Fibroblast of skin of left biceps (primary cell): ENCODE data around the gene HLA-DPB1.
A peak's percentile ranks its signal among the peaks of the same experiment; 100 is the strongest.

Experiments used
- DNase-seq, 2 experiments: peaks; one replicate each; pipeline ENCODE4 v3.0.0-alpha.2; 2013; ENCODE audit warnings: low read depth in 2 of 2

HLA-DPB1 gene

DNA sequence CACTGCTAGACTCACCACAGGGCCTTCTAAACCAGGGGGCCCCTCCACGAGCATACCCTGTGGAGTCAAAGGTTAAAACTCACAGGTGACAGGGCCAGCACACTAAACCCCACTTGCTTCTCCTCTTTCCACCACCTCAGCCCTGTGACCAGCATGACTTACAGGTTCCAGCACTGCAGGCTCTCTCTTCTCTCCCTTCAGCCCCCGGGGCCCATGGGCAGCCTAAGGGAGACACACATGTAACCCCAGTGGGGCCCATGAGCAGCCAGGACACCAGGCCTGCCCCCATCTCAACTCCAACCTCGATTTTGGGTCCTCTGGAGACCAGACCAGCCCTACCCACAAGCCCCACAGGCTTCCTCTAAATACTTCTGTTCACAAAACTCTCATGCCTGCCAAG, 28.0 kb downstream of the HLA-DPB1 start:
- no peak for DNase-seq

DNA sequence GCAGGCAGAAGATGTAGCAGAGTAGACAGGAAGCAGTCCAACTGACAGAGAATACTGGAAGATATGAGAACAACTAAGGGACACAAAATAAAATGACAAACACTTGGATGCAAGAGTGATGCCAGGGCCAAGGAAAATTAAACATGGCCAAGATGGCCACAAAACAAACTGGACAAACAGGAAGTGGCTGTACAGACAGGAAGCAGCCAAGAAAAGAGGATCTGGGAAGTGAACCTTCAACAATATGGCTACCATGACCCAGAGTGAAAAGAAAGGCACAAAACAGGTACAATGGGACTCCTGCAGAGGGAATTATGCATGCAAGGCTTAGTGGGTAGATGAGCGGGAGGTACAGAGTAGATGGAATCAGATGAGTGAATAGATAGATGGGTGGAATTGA, 29.1 kb downstream of the HLA-DPB1 start:
- DNase-seq: no peak

DNA sequence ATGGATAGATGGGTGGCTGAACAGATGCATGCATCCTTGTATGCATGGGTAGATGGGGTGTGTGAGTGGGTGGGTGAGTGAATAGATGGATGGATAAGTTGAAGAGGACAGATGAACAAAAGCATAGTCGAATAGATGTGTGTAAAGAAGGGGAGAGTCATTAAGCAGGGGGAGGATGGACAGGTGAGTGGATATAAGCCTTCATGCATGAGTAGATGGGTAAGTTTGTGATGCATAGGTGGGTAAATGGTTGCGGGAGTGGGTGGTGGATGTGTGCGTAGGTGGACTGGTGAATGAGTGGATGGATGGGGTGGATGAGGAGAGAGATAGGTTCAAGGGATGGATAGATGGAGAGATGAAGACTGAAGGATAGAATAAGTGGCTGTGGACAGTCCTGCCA, 29.6 kb downstream of the HLA-DPB1 start:
- no peak for DNase-seq

DNA sequence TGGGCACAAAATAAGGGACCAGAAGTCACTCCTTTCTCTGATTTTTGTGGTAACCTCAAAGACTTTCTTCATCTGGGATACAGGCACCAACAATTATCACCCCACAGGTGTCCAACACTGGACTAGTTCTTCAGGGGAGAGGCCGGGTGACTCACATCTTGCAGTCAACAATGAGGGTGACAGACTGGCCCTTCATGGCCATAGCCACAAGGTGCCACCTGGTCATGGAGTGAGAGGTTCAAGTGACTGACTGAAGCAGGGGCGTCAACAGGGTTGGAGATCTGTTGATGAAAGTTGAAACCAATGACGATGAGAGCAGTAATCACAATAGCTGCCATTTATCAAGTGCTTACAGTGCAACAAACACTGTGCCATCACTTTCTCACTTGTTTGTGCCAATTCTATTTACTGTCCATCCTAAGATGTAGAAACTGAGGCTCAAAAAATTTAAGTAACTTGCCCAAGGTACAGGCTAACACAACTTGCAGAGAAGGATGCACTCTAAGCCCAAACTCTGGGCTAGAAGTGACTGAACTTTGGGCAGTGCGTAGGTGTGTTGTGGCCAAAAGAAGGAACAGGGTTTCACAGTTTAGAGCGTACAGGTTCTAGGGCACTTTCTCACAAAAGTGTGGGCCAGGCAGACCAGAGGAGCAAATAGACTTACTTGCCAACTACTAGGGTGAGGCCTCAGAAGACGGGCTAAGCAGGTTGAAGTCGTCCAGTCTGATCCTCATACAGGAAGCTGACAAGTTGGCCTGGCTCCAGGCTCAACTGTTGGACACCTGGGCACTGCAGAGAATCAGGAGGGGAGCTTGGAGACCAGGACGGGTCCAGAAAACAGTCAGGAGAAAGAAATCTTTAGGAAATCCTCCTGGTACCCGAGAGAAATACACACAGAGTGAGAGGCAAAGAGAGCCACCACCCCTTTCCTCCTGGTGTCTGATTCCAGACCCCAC, 30.4 kb downstream of the HLA-DPB1 start:
- no peak for DNase-seq

DNA sequence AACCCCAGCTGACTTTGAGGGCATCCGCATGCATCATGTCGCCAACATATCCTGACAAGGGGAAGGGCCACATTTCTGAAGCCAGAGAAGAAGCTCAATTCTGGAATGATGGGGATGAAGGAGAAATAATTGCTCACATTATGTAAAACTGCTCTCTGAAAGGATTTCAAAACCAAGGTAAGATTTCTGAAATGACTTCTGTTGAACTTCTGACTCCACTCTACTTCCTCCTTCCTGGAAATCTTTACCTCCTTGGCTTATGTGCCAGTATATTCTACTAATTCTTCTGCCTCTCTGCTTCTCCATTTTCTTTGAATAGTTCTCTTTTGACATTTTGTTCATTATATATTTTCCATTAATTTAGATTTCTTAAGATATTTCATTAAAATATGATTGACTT, 31.9 kb downstream of the HLA-DPB1 start:
- DNase-seq: no peak

DNA sequence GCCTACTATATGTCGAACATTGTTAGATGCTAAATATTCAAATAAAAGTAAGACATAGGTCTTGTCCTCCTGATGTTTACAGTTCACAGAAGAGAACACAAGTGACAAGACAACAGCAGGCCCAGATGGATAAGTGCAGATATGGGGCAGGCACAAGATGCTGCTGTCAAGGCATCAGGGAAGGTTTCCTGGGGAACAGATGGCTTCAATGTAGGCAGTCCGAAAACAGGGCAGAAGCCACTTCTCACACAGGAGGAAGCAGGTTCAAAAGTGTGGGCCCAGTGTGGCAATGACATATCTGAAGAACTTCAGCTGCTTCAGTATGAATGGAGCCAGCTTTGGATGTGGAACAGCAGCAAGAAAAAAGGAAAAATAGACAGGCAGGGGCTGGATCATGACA, 32.5 kb downstream of the HLA-DPB1 start:
- no peak for DNase-seq

DNA sequence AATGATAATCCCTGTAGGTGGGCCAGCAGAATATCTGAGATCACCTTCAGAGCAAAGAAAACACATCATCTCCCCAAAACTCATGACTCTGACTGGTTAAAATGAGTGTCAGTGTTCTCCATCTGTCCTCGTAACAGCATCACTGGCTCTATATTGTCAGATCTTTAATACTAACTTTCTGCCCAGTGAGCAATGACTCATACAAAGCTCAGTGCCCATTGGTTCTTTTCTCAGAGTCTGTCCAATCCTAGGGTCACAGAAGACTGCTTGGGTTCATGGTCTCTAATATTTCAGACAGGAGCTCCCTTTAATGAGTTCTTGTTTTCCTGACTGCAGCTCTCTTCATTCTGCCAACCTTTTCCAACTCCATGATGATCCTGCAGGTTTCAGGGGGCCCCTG, 36.4 kb downstream of the HLA-DPB1 start:
- peak; percentile 5 for DNase-seq

DNA sequence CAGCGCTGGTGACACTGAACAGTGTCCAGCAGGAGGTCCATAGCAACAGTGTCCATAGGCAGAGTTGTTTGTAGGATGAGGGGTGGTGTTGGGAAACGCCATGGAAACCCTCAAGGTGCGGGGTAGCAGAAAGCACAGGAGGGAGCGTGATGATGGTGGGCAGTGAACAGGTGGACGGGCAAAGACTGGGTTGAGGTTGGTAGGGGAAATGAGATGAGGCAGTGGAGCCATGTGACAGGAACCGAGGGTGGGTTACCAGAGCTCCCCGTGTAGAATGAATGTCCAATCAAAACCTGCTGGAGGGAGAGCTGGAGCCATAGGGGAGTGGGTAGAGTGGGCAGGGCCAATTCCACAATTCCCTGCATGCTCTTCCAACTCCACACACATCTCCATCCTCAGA, 38.0 kb downstream of the HLA-DPB1 start:
- DNase-seq: no peak

DNA sequence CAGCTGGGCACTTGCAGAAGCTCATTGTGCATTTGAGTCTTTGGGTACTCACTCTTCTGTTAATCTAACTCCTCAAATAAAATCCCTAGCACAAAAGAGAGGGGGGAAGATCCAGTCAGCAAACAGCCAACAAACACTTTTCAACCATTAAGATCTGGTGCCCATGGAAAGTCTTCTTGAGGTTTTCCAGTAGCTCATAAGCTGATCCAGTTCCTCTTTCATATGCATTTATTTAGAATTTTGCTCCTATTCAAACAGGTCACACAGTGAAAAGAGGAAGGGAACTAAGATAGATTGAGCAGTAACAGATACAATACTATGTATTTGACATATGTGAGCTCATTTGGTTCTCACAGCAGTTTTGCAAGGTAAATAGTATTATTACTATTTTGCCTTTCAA, 38.6 kb downstream of the HLA-DPB1 start:
- no peak for DNase-seq

DNA sequence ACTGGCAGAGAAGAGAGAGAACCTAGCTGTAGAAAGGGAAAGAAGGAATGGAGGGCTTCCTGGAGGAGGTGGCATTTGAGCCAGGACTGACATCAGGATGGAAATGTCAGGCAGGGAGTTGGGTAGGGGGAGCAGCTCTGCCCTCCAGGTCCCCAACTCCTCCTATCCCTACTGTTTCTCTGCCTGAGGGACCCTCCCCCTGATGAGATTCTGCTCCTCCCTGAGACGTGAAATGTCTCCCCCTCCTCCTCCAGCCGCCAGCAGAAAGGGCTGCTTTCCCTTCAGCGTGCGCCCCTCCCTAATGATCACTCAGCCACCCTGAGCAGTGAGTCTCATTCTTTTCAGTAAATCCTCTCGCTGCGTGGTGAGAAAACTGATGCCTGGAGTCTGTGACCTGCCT, 40.6 kb downstream of the HLA-DPB1 start:
- DNase-seq: no peak

DNA sequence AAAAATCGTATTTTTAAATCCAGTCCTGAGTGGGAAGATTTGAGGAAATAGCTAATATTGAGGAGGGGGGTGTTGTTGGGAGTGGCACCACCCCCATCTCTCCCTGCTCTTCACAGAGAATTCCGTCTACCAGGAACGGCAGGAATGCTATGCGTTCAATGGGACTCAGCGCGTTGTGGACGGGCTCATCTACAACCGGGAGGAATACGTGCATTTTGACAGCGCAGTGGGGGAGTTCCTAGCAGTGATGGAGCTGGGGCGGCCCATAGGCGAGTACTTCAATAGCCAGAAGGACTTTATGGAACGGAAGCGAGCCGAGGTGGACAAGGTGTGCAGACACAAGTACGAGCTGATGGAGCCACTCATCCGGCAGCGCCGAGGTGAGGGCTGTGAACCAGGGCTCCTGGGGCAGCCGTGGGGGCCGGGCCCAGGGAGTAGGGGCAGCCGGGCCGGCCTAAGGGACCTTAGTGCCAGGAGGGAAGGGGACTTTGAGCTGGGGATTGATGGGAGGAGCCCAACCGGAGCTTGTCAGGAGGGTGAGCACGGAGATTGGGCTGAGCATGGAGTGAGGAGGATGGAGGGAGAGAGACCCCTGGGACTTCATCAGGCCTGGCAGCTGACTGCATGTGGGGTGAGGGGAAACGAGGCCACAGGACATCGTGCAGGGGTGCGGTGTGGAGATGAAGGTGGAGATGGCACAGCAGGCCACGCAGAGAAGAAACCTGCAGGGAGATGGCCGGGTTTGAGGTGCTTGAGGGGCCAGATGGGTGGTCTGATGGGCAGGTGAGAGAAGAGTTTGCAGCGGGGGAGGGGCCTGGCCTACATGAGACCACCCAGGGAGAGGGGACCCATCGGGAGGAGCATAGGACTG, 41.3 kb downstream of the HLA-DPB1 start:
- no peak for DNase-seq

DNA sequence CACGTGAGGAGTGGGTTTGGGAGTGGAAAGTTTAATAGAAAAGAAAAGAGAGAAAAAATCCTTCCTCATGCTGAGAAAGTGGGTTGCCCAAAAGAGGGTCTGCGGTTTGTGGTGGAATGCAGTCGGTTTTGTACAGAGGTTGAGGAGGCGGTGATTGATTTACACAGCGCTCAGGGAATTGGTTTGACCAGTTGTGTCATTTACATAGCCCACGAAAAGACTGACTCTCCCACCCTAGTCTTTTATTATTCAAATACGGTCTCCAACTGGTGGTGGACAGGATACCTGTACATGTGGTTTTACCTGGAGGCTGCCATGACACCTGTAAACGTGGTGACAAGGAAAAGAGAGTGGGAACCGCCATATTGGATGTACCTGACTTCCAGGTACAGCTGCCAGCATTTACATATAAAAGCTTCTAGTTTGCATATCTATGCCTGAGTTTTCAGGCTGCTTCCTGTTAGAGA, 42.1 kb downstream of the HLA-DPB1 start:
- no peak for DNase-seq

DNA sequence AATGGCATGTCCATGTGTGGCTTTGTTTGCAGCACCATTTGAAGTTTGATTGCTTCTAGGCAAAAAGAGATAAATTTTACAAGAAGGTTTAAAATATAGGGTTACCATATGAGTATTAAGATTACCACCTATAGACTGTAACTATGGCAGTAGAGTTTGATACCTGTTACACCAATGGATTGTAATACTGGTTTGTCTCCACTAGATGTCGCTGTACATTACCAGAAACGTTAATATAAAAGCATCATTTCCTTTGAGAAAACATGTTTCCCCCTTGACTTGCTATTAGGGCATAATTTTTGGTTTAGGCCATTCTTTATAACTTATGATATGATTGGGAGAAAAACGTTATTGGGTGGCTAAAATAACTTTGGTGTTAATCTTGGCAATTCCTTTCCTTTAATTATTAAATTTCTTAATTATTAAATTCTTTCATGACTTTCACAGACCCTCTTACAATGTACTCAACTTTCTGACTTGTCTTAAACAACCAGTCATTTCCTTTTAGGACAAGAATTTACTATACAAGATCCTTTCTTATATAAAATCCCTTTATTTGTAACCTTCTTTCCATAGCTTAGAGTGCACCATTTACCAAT, 42.8 kb downstream of the HLA-DPB1 start:
- DNase-seq: peak in 1 of 2 experiments; percentile 8

DNA sequence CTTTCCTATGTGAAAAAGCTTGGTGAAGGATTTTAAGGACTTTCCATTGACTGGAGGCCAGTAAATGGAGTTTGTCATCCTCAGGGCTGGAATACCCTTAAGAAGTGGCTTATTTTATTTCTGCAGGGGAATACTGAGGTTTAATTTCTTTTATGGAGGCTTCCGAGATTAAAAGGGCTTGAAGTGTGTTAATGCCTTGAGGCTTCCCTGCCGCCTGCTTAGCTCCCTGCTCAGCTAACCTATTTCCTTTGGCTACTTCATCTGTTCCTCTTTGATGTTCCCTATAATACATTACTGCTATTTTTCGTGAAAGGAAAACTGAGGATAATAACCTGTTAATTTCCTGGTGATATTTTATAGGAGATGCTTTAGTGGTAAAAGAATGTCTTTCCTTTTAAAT, 44.2 kb downstream of the HLA-DPB1 start:
- no peak for DNase-seq

DNA sequence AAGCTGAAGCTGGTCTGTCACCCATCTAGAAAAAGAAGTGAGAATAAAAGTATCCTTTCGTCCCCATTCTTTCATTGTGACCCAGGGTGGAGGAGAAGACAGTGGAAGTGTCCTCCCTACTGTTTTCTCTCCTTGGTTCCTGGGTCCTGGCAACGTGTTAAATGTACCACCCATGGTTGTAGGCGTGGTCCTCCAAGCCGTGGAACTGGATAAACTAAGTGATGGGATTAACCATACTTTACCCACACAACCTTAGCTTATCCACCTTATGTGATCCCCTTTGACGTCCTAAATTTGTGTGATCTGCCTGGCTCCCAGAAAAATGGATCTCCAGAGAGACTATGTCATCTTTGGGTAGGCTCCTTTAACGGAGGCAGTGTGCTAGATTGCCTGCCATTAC, 47.4 kb downstream of the HLA-DPB1 start:
- no peak for DNase-seq

DNA sequence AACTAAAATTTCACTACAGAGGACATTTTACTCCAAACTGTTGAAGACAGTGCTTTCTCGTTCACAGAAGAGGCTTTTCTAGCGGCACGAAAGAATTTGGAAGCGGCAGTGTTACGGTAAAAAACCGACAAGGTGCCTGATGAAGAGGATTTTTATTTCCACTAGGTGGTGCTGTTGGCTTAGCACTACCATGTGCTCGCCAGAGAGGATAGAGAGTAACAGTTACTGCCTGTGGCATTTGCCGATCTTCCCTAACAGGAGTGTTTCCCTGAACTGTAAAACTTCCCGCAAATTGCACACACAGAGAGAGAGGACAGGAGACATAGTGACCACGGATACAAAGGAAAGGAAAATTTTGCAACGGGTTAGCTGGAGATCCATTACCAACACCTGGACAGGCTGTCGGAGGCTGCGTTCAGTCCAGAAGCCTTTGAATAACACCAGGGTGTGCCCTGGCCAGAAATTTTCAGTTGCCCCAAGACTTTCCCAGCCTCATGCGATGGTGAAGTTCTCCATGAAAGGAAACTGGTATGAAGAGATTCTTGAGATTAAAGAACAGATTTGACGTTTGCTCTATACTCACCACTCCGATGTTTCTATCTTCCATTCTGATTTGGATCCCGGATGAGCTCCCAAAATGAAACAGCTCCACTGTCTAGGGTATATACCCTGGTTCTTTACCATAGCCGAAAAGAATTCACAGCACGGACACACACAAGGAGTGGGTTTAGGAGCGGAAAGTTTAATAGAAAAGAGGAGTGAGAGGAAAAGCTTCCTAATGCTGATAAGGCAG, 48.1 kb downstream of the HLA-DPB1 start:
- DNase-seq: no peak

DNA sequence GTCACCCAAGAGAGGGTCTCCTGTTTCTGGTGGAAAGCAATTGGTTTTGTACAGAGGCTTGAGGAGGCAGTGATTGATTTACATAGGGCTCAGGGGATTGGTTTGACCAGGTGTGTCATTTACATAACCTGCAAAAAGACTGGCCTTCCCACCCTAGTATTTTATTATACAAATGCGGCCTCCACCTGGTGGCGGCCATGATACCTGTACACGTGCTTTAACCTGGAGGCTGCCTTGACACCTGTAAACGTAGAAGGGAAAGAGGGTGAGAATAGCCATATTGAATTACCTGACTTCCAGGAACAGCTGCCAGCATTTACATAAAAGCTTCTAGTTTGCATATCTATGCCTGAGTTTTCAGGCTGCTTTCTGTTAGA, 48.7 kb downstream of the HLA-DPB1 start:
- no peak for DNase-seq

DNA sequence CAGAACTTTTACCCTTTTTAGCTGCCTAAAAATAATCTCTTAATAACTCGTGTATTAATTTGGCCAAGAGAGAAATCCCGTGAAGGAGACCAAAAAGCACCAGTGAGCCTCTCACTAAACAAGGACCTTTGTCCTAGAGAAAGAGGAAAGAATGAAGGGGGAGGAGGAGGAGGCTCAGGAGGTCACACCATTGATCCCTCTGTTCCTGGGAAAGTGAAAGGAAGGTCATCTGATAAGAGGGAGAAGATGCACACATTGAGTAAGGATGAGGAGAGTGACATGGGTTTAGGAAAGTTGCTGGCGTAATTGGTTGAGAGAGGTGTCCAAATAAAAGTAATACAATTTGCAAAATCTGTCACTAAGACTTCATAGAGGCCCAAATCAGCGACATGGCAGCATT, 49.2 kb downstream of the HLA-DPB1 start:
- no peak for DNase-seq

DNA sequence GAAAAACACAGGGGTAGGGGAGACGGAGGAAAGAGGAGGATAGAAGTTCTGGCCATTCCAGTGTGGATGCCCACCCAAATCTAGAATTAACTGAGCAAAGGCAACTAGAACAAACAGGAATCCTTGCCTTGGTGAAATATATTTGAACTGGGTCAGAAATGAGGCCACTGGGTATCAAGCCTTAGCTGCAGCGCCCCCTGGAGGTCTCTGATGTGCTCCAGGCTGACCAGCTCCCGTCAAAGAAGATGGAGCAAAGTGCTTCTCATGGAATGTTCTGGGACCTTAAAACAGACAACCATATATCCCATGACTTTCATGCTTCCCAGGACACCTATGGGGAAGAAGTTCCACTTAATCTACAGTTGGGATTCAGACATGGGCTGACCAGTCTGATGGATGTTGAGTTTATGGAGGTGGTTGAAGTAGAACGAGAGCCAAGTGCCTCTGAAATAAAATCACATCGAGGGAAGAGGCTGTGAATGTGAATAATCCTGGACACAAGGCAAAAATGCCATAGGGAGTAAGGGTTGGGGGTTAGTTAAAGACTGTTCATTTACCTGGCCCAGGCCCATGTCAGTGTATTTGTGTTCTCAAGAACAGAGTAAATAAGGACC, 50.4 kb downstream of the HLA-DPB1 start:
- no peak for DNase-seq

DNA sequence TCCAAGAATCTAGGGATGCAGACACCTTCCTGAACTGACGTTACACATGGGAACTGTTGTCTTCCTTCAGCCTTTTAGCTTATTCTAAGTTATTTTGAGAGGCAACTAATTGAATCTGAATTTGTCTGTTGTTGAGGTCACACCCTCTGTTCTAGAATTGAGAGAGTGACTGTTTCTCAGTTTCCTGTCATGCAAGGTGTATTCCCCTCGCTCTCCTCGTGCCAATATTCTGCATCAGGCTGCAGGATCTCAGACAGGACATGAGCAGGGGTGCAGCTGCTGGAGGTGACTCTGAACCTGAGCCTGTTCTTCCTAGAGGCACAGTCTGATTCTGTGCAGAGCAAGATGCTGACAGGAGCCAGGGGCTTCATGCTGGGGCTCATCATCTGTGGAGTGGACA, 52.5 kb downstream of the HLA-DPB1 start:
- DNase-seq: no peak

DNA sequence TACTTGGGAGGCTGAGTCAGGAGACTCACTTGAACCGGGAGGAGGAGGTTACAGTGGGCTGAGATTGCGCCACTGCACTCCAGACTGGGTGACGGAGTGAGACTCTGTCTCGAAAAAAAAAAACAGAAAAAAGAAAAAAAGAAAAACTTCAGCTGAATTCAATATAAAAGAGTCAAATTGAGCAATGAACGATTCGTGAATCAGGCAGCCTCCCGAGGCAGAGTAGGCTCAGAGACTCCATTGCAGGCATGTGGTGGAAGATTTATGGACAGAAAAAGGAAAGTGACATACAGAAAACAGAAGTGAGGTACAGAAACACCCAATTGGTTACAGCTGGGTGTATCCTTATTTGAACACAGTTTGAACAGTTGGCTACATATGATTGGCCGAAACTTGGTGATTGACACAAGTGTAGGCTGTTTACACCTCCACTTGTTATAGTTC, 56.3 kb downstream of the HLA-DPB1 start:
- DNase-seq: no peak
